ENCODE measurements around the gene LRRC32.
"Not testable (repeated sequence)": the region's sequence is repeated elsewhere in the genome, so short reads cannot be mapped to it uniquely, and the experiment has no call there.

Gene LRRC32

GRCh38 chr11:76648061-76648460 lies 22.5 kb downstream of the LRRC32 start:
- no peak for TF ChIP-seq CTCF (IDR thresholded peaks at IDR 0.05; ENCODE audit: borderline replicate concordance, insufficient read depth, low read depth, low read length)
- H3K4me3 ChIP-seq (ENCODE audit: low read depth, low read length): no peak overlapping the region

DNA sequence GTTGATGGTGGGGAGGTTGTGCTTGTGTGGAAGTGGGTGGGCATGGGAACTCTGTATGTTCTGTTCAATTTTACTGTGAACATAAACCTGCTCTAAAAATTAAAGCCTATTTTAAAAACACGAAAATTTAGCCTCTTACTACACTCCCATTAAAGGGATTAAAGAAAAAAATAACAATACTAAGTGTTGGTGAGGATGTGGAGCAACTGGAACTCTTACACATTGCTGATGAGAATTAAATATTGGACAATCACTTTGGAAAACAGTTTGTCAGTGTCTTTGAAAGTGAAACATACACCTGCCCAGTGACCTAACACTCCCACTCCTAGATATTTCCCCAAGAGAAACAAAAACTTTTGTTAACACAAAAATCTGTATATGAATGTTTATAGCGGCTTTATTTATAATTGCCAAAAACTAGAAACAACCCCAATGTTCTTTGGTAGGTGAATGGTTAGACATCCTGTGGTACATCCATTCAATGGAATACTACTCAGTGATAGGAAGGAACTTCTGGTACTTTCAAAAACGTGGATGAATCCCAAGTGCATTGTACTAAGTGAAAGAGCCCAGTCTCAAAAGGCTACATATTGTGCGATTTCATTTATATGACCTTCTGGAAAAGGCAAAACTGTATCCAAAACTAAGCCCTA lies 23.5 kb downstream of the LRRC32 start:
- TF ChIP-seq CTCF (IDR thresholded peaks at IDR 0.05; ENCODE audit: borderline replicate concordance, insufficient read depth, low read depth, low read length): no peak
- H3K4me3 ChIP-seq (ENCODE audit: low read depth, low read length): no peak overlapping the region

- H3K4me3 ChIP-seq (ENCODE audit: low read depth, low read length): no peak overlapping the region
- no peak for TF ChIP-seq CTCF (IDR thresholded peaks at IDR 0.05; ENCODE audit: borderline replicate concordance, insufficient read depth, low read depth, low read length)
These were observed 26.0 kb downstream of the LRRC32 start for GRCh38 chr11:76644591-76644990.

DNA sequence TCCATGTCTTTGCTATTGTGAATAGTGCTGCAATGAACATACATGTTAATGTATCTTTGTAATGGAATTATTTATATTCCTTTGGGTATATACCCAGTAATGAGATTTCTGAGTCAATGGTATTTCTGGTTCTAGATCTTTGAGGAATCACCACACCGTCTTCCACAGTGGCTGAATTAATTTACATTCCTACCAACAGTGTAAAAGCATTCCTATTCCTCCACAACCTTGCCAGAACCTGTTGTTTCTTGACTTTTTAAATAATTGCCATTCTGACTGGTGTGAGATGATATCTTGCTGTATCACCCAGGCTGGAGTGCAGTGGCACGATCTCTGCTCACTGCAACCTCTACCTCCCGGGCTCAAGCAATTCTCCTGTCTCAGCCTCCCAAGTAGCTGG lies 26.8 kb downstream of the LRRC32 start:
- not testable (repeated sequence) for H3K4me3 ChIP-seq (ENCODE audit: low read depth, low read length)

DNA sequence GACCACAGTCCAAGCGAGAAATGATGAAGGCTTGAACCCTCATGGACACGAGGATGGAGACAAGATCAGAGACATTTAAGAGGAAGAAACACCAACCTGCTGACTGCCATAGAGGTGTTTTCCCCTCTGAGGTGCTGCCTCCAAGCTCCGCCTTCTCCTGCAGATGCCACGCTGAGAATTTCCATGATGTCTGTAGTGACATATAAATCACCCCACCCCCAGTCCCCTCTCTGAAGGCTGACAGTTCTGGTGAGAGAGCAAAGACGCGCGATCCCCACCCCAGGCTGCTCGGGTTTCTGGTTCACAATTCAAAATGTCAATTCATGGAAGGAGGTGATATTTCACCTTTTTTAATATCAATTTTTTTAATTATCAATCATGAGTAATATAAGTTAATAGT lies 28.2 kb downstream of the LRRC32 start:
- no peak for TF ChIP-seq CTCF (IDR thresholded peaks at IDR 0.05; ENCODE audit: borderline replicate concordance, insufficient read depth, low read depth, low read length)
- H3K4me3 ChIP-seq (ENCODE audit: low read depth, low read length): no peak overlapping the region

DNA sequence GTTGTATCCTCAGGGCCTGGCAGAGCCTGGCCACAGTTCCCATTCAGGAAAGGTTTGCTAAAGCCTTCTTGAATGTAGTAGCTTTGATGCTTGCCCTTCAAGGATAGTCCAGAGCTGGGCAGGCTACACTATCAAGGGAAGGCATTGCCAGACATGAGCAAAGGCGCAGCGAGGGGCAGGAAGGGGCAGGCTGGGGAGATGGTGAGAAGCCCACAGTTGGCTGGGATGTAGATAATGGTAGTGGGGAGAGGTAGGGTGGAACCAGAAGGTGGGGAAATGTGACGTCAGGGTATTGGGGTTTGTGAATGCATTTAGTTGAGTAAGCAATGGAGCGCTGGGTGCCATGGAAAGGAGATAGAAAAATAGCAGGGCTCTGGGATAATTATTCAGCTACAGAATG lies 28.6 kb downstream of the LRRC32 start:
- TF ChIP-seq CTCF (IDR thresholded peaks at IDR 0.05; ENCODE audit: borderline replicate concordance, insufficient read depth, low read depth, low read length): no peak
- H3K4me3 ChIP-seq (ENCODE audit: low read depth, low read length): no peak overlapping the region

- no peak for TF ChIP-seq CTCF (IDR thresholded peaks at IDR 0.05; ENCODE audit: borderline replicate concordance, insufficient read depth, low read depth, low read length)
These were observed 30.0 kb downstream of the LRRC32 start for GRCh38 chr11:76640501-76640900.

GRCh38 chr11:76639621-76640020 lies 30.9 kb downstream of the LRRC32 start:
- TF ChIP-seq CTCF (IDR thresholded peaks at IDR 0.05; ENCODE audit: borderline replicate concordance, insufficient read depth, low read depth, low read length): no peak
- H3K4me3 ChIP-seq (ENCODE audit: low read depth, low read length): no peak overlapping the region

More at GRCh38 chr11:76640501-76640900, 30.0 kb downstream of the LRRC32 start:
- H3K4me3 ChIP-seq (ENCODE audit: low read depth, low read length): no peak overlapping the region

All from GM12875 (cell line).